ENCODE results near the gene GNG14. TPM values are rescaled to one million over a fixed set of nuclear protein-coding genes. Genes with fewer than 3 reads are reported as not detected.

The GNG14 gene
- total RNA-seq, 4 donors from 2014 or later: not detected

Small RNAs within 50 kb of the gene (small RNA-seq; reads per million reads assigned to genes)
- gene SNORD41: 249 to 524 reads per million in 2 donors

Other genes with a start within 250 kb of the GNG14 start
- 10 to 100 TPM in 1 of 4 donors, 1 to 10 TPM in 3; 6.3 to 10.7 (median 7.5) TPM for gene ZNF443, start 247.0 kb upstream of the GNG14 start, total RNA-seq
- 1 to 10 TPM; 1.8 to 3.7 (median 3.3) TPM for gene ZNF709, start 203.2 kb upstream of the GNG14 start, total RNA-seq
- 10 to 100 TPM; 25.2 to 36.9 (median 29.2) TPM for gene ZNF564, start 136.5 kb upstream of the GNG14 start, total RNA-seq
- 1 to 10 TPM; 4.1 to 8.4 (median 4.7) TPM for gene ZNF490, start 77.2 kb upstream of the GNG14 start, total RNA-seq
- gene ZNF791, start 77.1 kb upstream of the GNG14 start, total RNA-seq: 10 to 100 TPM; 17.2 to 34.6 (median 29.3) TPM
- 10 to 100 TPM; 51.9 to 84.2 (median 68.0) TPM for gene MAN2B1, start 21.3 kb upstream of the GNG14 start, total RNA-seq
- gene WDR83, start 21.2 kb upstream of the GNG14 start, total RNA-seq: 10 to 100 TPM in 2 of 4 donors, 1 to 10 TPM in 2; 2.8 to 14.0 (median 9.5) TPM
- 100 to 1,000 TPM in 3 of 4 donors, 10 to 100 TPM in 1; 76.4 to 215 (median 150) TPM for gene DHPS, start 6.1 kb upstream of the GNG14 start, total RNA-seq
- gene FBXW9, start 8.6 kb downstream of the GNG14 start, total RNA-seq: 1 to 10 TPM in 3 of 4 donors, not detected in 1; 6.3 to 9.9 (median 7.0) TPM
- gene TNPO2, start 35.9 kb downstream of the GNG14 start, total RNA-seq: 100 to 1,000 TPM in 3 of 4 donors, 10 to 100 TPM in 1; 39.1 to 131 (median 103) TPM
- gene TRIR, start 46.7 kb downstream of the GNG14 start, total RNA-seq: 100 to 1,000 TPM; 134 to 297 (median 185) TPM
- 10 to 100 TPM; 23.1 to 31.9 (median 30.5) TPM for gene GET3, start 49.5 kb downstream of the GNG14 start, total RNA-seq
- 10 to 100 TPM in 3 of 4 donors, not detected in 1; 20.5 to 82.0 (median 40.6) TPM for gene BEST2, start 63.8 kb downstream of the GNG14 start, total RNA-seq
- 100 to 1,000 TPM; 193 to 379 (median 285) TPM for gene HOOK2, start 87.6 kb downstream of the GNG14 start, total RNA-seq
- 100 to 1,000 TPM; 111 to 324 (median 152) TPM for gene JUNB, start 103.5 kb downstream of the GNG14 start, total RNA-seq
- gene PRDX2, start 113.8 kb downstream of the GNG14 start, total RNA-seq: 100 to 1,000 TPM; 150 to 461 (median 375) TPM
- not detected for gene THSD8, start 114.1 kb downstream of the GNG14 start, total RNA-seq
- 10 to 100 TPM in 2 of 4 donors, 1 to 10 TPM in 2; 5.9 to 24.8 (median 9.4) TPM for gene RNASEH2A, start 118.6 kb downstream of the GNG14 start, total RNA-seq
- gene RTBDN, start 146.6 kb downstream of the GNG14 start, total RNA-seq: not detected
- gene MAST1, start 150.5 kb downstream of the GNG14 start, total RNA-seq: under 1 TPM in 1 of 4 donors, not detected in 3; 0.27 TPM
- gene DNASE2, start 193.5 kb downstream of the GNG14 start, total RNA-seq: 10 to 100 TPM in 1 of 4 donors, 1 to 10 TPM in 3; 8.9 to 16.5 (median 9.4) TPM
- not detected for gene KLF1, start 199.2 kb downstream of the GNG14 start, total RNA-seq
- 10 to 100 TPM; 25.2 to 44.4 (median 32.4) TPM for gene GCDH, start 203.2 kb downstream of the GNG14 start, total RNA-seq
- gene SYCE2, start 231.3 kb downstream of the GNG14 start, total RNA-seq: not detected
- 10 to 100 TPM; 35.4 to 54.5 (median 48.3) TPM for gene FARSA, start 245.7 kb downstream of the GNG14 start, total RNA-seq